HepG2 (cell line): ENCODE results near the gene NRL. TPM values are rescaled to one million over a fixed set of nuclear protein-coding genes. Genes with fewer than 3 reads are reported as not detected.

Experiments
- BRCA1 ChIP-seq: sonication (generic); formaldehyde crosslinking; IDR thresholded peaks from 2 replicates; pipeline ENCODE4 v1.4.0; 2020; ENCODE audit warnings: missing genetic modification reagents
- DNMT3B ChIP-seq: conservative IDR thresholded peaks from 2 replicates; pipeline ENCODE4 v1.6.1; 2016; ENCODE audit warnings: missing biosample characterization, control low read depth
- E2F5 ChIP-seq: sonication (generic); formaldehyde crosslinking; conservative IDR thresholded peaks from 2 replicates; pipeline ENCODE4 v1.4.0; 2020; ENCODE audit warnings: missing genetic modification reagents
- FOXA3 ChIP-seq: IDR thresholded peaks from 2 replicates; pipeline ENCODE4 v1.6.1; 2016; ENCODE audit warnings: missing genetic modification reagents, missing compliant biosample characterization
- IRF9 ChIP-seq: sonication (generic); formaldehyde crosslinking; IDR thresholded peaks from 2 replicates; pipeline ENCODE4 v1.8.0; 2022; ENCODE audit warnings: missing genetic modification reagents, mild to moderate bottlenecking, borderline replicate concordance
- PHF8 ChIP-seq: sonication (generic); formaldehyde crosslinking; IDR thresholded peaks from 2 replicates; pipeline ENCODE4 v1.5.0; 2020; ENCODE audit warnings: missing genetic modification reagents
- POLR2A ChIP-seq, 2 experiments: IDR thresholded peaks; 2 replicates each; pipeline ENCODE4 v1.6.1; 2011; ENCODE audit warnings: low read depth in 2 of 2, low read length in 2 of 2, mild to moderate bottlenecking in 1 of 2, moderate library complexity in 1 of 2; ENCODE audit not compliant: insufficient read depth in 1 of 2
- REPIN1 ChIP-seq: sonication (generic); formaldehyde crosslinking; IDR thresholded peaks from 2 replicates; pipeline ENCODE4 v1.8.0; 2022; ENCODE audit warnings: missing genetic modification reagents, low read depth, mild to moderate bottlenecking, borderline replicate concordance
- RXRB ChIP-seq: IDR thresholded peaks from 2 replicates; pipeline ENCODE4 v1.6.1; 2016; ENCODE audit warnings: borderline replicate concordance, missing genetic modification reagents, missing compliant biosample characterization
- SIN3A ChIP-seq: IDR thresholded peaks from 2 replicates; pipeline ENCODE4 v1.6.1; 2011; ENCODE audit warnings: low read depth, mild to moderate bottlenecking, control low read depth, low read length, borderline replicate concordance
- SOX6 ChIP-seq, 2 experiments: fragments of 450-650 bp in 1 of 2; sonication (generic) in 1 of 2; formaldehyde crosslinking in 1 of 2; IDR thresholded peaks; 2 replicates each; pipeline versions ENCODE4 v1.4.0 to v1.6.1; 2017 to 2020; ENCODE audit warnings: antibody characterized with exemption in 1 of 2, mild to moderate bottlenecking in 1 of 2, missing genetic modification reagents in 1 of 2
- STAT6 ChIP-seq: sonication (generic); formaldehyde crosslinking; IDR thresholded peaks from 2 replicates; pipeline ENCODE4 v1.4.0; 2020; ENCODE audit warnings: missing genetic modification reagents, mild to moderate bottlenecking, borderline replicate concordance
- USF2 ChIP-seq, 2 experiments: sonication (generic) in 1 of 2; formaldehyde crosslinking in 1 of 2; IDR thresholded peaks; 2 replicates each; pipeline versions ENCODE4 v1.5.1 to v1.6.1; 2011 to 2020; ENCODE audit warnings: borderline replicate concordance in 1 of 2, low read depth in 1 of 2, low read length in 1 of 2, mild to moderate bottlenecking in 1 of 2, missing genetic modification reagents in 1 of 2, moderate library complexity in 1 of 2
- ZNF33A ChIP-seq: sonication (generic); formaldehyde crosslinking; IDR thresholded peaks from 2 replicates; pipeline ENCODE4 v1.5.1; 2020; ENCODE audit warnings: missing genetic modification reagents, mild to moderate bottlenecking, moderate library complexity, borderline replicate concordance
- ZNF687 ChIP-seq: sonication (generic); formaldehyde crosslinking; IDR thresholded peaks from 2 replicates; pipeline ENCODE4 v1.5.1; 2020; ENCODE audit warnings: mild to moderate bottlenecking, missing genetic modification reagents, moderate library complexity
- polyA plus RNA-seq, 8 experiments: library from polyadenylated mRNA; depleted of rRNA in 3 of 8; stranded (reverse) in 7 of 8; unstranded in 1 of 8; fragments of >200 nt; fragmentation: Illumina TruSeq in 4 of 8; extraction: Trizol in 4 of 8; gene quantifications; 2 replicates each; pipeline versions ENCODE4 v1.2.1 to v1.2.3, GENCODE V29; 2011 to 2016; ENCODE audit warnings: low read depth in 4 of 8, missing spikeins in 1 of 8, mixed read lengths in 1 of 8; ENCODE audit not compliant: insufficient read depth in 1 of 8
- total RNA-seq, 5 experiments: library from RNA; depleted of rRNA; stranded (reverse); fragments of >200 nt; fragmentation: Illumina TruSeq; extraction: Trizol; gene quantifications; 2 replicates each; pipeline ENCODE4 v1.2.3, GENCODE V29; 2016; ENCODE audit warnings: low read depth in 1 of 5

NRL gene
- total and polyA plus RNA-seq, 2 of the 13 experiments (the other 11 are each of a cell fraction or from before 2014, with no cell fraction given) = 2.5 to 4.7 TPM

- no peak for TF ChIP-seq SOX6 (IDR thresholded peaks at IDR 0.05)
- no peak for TF ChIP-seq SOX6 (CRISPR knock-in tag; IDR thresholded peaks at IDR 0.05)
- TF ChIP-seq REPIN1 (CRISPR knock-in tag) = no peak
- TF ChIP-seq POLR2A (IDR thresholded peaks at IDR 0.05; ENCODE audit: insufficient read depth in 1 of 2, low read depth in 2 of 2, low read length in 2 of 2) = no peak
- TF ChIP-seq BRCA1 (CRISPR knock-in tag) = no peak
- TF ChIP-seq FOXA3 (CRISPR knock-in tag) = no peak
- no peak for TF ChIP-seq USF2 (IDR thresholded peaks at IDR 0.05; ENCODE audit: low read depth, low read length)
- no peak for TF ChIP-seq USF2 (CRISPR knock-in tag; IDR thresholded peaks at IDR 0.05; ENCODE audit: borderline replicate concordance)
- TF ChIP-seq SIN3A = no peak
- TF ChIP-seq ZNF33A (CRISPR knock-in tag) = no peak
- TF ChIP-seq PHF8 = no peak
- no peak for TF ChIP-seq IRF9 (CRISPR knock-in tag)
- no peak for TF ChIP-seq DNMT3B (CRISPR knock-in tag)
- peak; percentile 72 for TF ChIP-seq ZNF687 (CRISPR knock-in tag)
- TF ChIP-seq RXRB (CRISPR knock-in tag) = no peak
- TF ChIP-seq STAT6 (CRISPR knock-in tag) = no peak
- no peak for TF ChIP-seq E2F5 (CRISPR knock-in tag)
Observed at GRCh38 chr14:24138396-24139271, 23.9 kb upstream of the NRL start (continued).
